ENCODE data around the gene DCAKD.

- TF ChIP-seq EP300 (conservative IDR thresholded peaks at IDR 0.05; ENCODE audit: poor library complexity, severe bottlenecking), result no peak
- no peak for TF ChIP-seq CTCF (IDR thresholded peaks at IDR 0.05; ENCODE audit: poor library complexity, severe bottlenecking)
- no peak for TF ChIP-seq EZH2 (IDR thresholded peaks at IDR 0.05; ENCODE audit: borderline replicate concordance, insufficient read depth, low read length, poor library complexity, severe bottlenecking)
- TF ChIP-seq TAF1 (IDR thresholded peaks at IDR 0.05; ENCODE audit: low read depth), result no peak
These were observed 69.2 kb downstream of the DCAKD start for GRCh38 chr17:44982113-44982702.
